ENCODE measurements around the gene CAV2. TPM values are rescaled to one million over a fixed set of nuclear protein-coding genes. Genes with fewer than 3 reads are reported as not detected.
A peak's percentile ranks its signal among the peaks of the same experiment; 100 is the strongest.

The CAV2 gene
- total and polyA plus RNA-seq, 9 of the 15 experiments (the other 6 are each of a cell fraction or from before 2014, with no cell fraction given) = 16.1 to 137 (median 38.3) TPM

DNA sequence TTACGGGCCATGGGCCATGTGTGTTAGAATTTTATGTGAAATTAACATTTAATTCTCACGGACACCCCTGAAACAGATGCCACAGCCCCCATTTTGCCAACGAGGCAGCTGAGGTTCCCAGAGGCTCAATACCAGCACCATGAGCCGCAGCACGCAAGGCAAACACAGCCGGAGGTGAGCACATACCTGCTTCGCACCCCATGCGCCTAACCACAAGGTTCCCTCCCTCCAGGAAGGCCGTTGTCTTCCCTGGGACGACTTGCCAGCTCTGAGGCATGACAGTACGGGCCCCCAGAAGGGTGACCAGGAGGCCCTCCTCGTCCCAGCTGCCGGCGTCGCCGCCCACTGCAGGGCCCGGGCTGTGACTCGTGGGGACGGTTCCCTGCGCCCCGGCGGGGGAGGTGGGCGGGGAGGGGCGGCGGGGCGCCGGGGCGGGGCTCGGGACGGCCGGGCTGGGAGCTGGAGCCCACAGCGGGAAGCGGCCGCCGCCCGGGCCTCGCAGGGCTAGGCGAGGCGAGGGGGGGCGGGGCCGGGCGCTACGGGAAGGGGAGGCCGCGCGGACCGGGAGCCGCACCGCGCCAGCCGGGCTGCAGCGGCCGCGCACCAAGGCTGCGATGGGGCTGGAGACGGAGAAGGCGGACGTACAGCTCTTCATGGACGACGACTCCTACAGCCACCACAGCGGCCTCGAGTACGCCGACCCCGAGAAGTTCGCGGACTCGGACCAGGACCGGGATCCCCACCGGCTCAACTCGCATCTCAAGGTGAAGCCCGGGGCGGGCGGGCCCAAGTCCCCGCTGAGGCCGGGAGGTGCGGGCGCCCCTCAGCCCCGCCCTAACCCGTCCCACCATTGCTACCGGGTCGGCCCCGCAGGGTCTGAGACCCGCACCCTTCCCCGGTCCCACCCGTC, at the start of gene CAV2 (continued):
- TF ChIP-seq, protein P1, sequence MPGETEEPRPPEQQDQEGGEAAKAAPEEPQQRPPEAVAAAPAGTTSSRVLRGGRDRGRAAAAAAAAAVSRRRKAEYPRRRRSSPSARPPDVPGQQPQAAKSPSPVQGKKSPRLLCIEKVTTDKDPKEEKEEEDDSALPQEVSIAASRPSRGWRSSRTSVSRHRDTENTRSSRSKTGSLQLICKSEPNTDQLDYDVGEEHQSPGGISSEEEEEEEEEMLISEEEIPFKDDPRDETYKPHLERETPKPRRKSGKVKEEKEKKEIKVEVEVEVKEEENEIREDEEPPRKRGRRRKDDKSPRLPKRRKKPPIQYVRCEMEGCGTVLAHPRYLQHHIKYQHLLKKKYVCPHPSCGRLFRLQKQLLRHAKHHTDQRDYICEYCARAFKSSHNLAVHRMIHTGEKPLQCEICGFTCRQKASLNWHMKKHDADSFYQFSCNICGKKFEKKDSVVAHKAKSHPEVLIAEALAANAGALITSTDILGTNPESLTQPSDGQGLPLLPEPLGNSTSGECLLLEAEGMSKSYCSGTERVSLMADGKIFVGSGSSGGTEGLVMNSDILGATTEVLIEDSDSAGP (CRISPR knock-in tag; IDR thresholded peaks at IDR 0.05) = 0 out of 2 replicates have a peak, but pooled peaks have one; percentile 13
- TF ChIP-seq, protein P2, sequence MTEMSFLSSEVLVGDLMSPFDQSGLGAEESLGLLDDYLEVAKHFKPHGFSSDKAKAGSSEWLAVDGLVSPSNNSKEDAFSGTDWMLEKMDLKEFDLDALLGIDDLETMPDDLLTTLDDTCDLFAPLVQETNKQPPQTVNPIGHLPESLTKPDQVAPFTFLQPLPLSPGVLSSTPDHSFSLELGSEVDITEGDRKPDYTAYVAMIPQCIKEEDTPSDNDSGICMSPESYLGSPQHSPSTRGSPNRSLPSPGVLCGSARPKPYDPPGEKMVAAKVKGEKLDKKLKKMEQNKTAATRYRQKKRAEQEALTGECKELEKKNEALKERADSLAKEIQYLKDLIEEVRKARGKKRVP (CRISPR knock-in tag; IDR thresholded peaks at IDR 0.05) = peak; percentile 26; the same call in 1 of the 2 replicates
- TF ChIP-seq ZFX (CRISPR knock-in tag; IDR thresholded peaks at IDR 0.05) (peak; percentile 91), ZZZ3 (IDR thresholded peaks at IDR 0.05) (no peak), ZNF644 (tag; IDR thresholded peaks at IDR 0.05; ENCODE audit: low read depth) (0 out of 2 replicates have a peak, but pooled peaks have one; percentile 29), GABPB1 (CRISPR knock-in tag; IDR thresholded peaks at IDR 0.05) (peak; percentile 2; the same call in 1 of the 2 replicates), KLF16 (IDR thresholded peaks at IDR 0.05) (no peak), ARID2 (IDR thresholded peaks at IDR 0.05) (no peak), SRF (CRISPR knock-in tag; IDR thresholded peaks at IDR 0.05) (0 out of 4 replicates have a peak, but pooled peaks of 1 of the 2 experiments have one; percentile 11), ZNF589 (CRISPR knock-in tag; IDR thresholded peaks at IDR 0.05; ENCODE audit: low read depth) (peak; percentile 53; the same call in 1 of the 2 replicates), RBM14 (IDR thresholded peaks at IDR 0.05; ENCODE audit: borderline replicate concordance, insufficient read depth, low read depth, low read length) (0 out of 2 replicates have a peak, but pooled peaks have one; percentile 79), CHD1 (IDR thresholded peaks at IDR 0.05; ENCODE audit: low read length) (peak; percentile 90), BDP1 (IDR thresholded peaks at IDR 0.05; ENCODE audit: insufficient read depth, insufficient read length) (no peak), GATAD2B (IDR thresholded peaks at IDR 0.05; ENCODE audit: borderline replicate concordance) (0 out of 2 replicates have a peak, but pooled peaks have one; percentile 72), NONO (IDR thresholded peaks at IDR 0.05; ENCODE audit: low read depth in 2 of 2, low read length in 1 of 2) (0 out of 4 replicates have a peak, but pooled peaks of 1 of the 2 experiments have one; percentile 47), E2F3 (CRISPR knock-in tag; IDR thresholded peaks at IDR 0.05) (peak; percentile 64), POLR2AphosphoS5 (IDR thresholded peaks at IDR 0.05; ENCODE audit: control insufficient read depth, insufficient read depth, low read depth, low read length) (no peak)
- TF ChIP-seq, protein P3, sequence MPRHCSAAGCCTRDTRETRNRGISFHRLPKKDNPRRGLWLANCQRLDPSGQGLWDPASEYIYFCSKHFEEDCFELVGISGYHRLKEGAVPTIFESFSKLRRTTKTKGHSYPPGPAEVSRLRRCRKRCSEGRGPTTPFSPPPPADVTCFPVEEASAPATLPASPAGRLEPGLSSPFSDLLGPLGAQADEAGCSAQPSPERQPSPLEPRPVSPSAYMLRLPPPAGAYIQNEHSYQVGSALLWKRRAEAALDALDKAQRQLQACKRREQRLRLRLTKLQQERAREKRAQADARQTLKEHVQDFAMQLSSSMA (CRISPR knock-in tag; IDR thresholded peaks at IDR 0.05) = peak; percentile 67; the same call in 1 of the 2 replicates
- TF ChIP-seq, protein P4, sequence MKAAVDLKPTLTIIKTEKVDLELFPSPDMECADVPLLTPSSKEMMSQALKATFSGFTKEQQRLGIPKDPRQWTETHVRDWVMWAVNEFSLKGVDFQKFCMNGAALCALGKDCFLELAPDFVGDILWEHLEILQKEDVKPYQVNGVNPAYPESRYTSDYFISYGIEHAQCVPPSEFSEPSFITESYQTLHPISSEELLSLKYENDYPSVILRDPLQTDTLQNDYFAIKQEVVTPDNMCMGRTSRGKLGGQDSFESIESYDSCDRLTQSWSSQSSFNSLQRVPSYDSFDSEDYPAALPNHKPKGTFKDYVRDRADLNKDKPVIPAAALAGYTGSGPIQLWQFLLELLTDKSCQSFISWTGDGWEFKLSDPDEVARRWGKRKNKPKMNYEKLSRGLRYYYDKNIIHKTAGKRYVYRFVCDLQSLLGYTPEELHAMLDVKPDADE (conservative IDR thresholded peaks at IDR 0.05; ENCODE audit: control insufficient read depth, low read depth, low read length) = peak; percentile 51
- TF ChIP-seq, protein P5, sequence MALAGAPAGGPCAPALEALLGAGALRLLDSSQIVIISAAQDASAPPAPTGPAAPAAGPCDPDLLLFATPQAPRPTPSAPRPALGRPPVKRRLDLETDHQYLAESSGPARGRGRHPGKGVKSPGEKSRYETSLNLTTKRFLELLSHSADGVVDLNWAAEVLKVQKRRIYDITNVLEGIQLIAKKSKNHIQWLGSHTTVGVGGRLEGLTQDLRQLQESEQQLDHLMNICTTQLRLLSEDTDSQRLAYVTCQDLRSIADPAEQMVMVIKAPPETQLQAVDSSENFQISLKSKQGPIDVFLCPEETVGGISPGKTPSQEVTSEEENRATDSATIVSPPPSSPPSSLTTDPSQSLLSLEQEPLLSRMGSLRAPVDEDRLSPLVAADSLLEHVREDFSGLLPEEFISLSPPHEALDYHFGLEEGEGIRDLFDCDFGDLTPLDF (CRISPR knock-in tag; IDR thresholded peaks at IDR 0.05) = peak; percentile 42; the same call in 1 of the 2 replicates

Measured in K562 (cell line).